Right lobe of liver (tissue), 4 donors: Measurements from ENCODE around the gene PLCL1.

Source experiments
- POLR2A ChIP-seq: fragments of 450-650 bp; IDR thresholded peaks from one replicate; pipeline ENCODE4 v1.6.1; 2017; ENCODE audit warnings: antibody characterized with exemption, mild to moderate bottlenecking
- TF ChIP-seq, protein P1 (sequence below), 4 donors: fragments of 200-600 bp in 3 of 4; fragments of 450-650 bp in 1 of 4; IDR thresholded peaks; one replicate each; pipeline versions ENCODE4 v1.5.1 to v1.8.0; 2016 to 2022; ENCODE audit warnings: antibody characterized with exemption in 4 of 4, mild to moderate bottlenecking in 2 of 4
- donor health status: DM: no; HTN: no; CAD: no.
- donor health status: DM: no; HTN: no; CAD: no.
- donor health status: DM: no; HTN: yes; CAD: no.

DNA sequence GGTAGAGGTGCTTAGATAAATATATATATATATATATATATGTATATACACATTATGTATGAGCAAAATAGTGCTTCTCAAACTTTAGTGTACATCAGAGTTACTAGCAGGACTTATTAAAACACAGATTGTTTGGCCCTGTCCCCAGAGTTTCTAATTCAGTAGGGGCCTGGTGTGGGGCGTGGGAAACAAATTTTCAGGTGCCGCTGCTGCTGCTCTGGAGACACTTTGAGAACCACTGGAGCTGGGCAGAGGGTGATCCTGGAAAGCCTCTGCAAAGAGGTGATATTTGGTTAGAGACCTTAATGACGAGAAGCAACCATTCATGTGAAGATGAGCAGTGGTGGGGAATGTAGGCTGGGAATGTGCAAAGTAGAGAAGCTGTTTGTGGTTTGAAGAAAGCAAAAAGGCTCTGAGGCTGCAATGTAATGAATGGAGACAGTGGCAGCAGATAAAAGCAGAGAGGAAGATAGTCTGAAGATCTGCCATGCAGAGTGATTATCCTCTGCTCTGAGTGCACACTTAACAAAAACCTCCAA is 142.9 kb downstream of the PLCL1 start:
- no peak for TF ChIP-seq POLR2A
- TF ChIP-seq, protein P1, sequence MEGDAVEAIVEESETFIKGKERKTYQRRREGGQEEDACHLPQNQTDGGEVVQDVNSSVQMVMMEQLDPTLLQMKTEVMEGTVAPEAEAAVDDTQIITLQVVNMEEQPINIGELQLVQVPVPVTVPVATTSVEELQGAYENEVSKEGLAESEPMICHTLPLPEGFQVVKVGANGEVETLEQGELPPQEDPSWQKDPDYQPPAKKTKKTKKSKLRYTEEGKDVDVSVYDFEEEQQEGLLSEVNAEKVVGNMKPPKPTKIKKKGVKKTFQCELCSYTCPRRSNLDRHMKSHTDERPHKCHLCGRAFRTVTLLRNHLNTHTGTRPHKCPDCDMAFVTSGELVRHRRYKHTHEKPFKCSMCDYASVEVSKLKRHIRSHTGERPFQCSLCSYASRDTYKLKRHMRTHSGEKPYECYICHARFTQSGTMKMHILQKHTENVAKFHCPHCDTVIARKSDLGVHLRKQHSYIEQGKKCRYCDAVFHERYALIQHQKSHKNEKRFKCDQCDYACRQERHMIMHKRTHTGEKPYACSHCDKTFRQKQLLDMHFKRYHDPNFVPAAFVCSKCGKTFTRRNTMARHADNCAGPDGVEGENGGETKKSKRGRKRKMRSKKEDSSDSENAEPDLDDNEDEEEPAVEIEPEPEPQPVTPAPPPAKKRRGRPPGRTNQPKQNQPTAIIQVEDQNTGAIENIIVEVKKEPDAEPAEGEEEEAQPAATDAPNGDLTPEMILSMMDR (IDR thresholded peaks at IDR 0.05) = no peak
